Sigmoid colon (tissue), 4 donors: ENCODE data around the gene GABBR1.

Experiments
- EP300 ChIP-seq, 4 donors: sonication (generic); formaldehyde crosslinking; IDR thresholded peaks; one replicate each; pipeline ENCODE4 v1.6.1; 2017; ENCODE audit warnings: antibody characterized with exemption in 4 of 4
- POLR2A ChIP-seq, 2 donors: fragments of 450-650 bp; IDR thresholded peaks; one replicate each; pipeline ENCODE4 v1.6.1; 2016; ENCODE audit warnings: antibody characterized with exemption in 2 of 2, mild to moderate bottlenecking in 2 of 2, moderate library complexity in 2 of 2
- POLR2AphosphoS5 ChIP-seq, 4 donors: sonication (generic); formaldehyde crosslinking; IDR thresholded peaks; one replicate each; pipeline ENCODE4 v1.6.1; 2017; ENCODE audit warnings: antibody characterized with exemption in 4 of 4
- TF ChIP-seq, protein P1 (sequence below), 4 experiments: fragments of 450-650 bp in 3 of 4; fragments of 200-600 bp in 1 of 4; IDR thresholded peaks; one replicate each; pipeline ENCODE4 v1.5.1; 2016 to 2019; ENCODE audit warnings: antibody characterized with exemption in 4 of 4, mild to moderate bottlenecking in 3 of 4, moderate library complexity in 2 of 4

DNA sequence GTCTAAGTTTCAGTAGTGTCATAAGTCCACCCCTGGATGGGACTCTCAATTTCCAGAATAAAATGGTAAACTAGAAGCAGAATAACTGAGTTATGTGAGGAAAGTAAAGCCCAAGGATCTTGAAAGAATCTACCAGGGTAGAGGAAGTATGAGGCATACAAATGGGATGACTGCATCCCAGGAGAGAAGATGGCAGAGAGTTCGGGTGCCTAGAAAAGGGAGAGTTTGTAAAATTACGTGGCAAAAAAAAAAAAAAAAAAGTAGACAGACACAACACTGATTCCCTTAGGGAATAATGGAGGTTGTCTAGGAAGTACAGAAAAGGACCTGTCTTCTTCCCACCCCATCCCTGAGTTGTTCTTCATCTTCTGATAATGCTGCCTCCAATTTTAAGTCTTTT, 3.4 kb downstream of the GABBR1 start:
- TF ChIP-seq, protein P1, sequence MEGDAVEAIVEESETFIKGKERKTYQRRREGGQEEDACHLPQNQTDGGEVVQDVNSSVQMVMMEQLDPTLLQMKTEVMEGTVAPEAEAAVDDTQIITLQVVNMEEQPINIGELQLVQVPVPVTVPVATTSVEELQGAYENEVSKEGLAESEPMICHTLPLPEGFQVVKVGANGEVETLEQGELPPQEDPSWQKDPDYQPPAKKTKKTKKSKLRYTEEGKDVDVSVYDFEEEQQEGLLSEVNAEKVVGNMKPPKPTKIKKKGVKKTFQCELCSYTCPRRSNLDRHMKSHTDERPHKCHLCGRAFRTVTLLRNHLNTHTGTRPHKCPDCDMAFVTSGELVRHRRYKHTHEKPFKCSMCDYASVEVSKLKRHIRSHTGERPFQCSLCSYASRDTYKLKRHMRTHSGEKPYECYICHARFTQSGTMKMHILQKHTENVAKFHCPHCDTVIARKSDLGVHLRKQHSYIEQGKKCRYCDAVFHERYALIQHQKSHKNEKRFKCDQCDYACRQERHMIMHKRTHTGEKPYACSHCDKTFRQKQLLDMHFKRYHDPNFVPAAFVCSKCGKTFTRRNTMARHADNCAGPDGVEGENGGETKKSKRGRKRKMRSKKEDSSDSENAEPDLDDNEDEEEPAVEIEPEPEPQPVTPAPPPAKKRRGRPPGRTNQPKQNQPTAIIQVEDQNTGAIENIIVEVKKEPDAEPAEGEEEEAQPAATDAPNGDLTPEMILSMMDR (IDR thresholded peaks at IDR 0.05), result no peak
- TF ChIP-seq POLR2A (IDR thresholded peaks at IDR 0.05), result no peak
- no peak for TF ChIP-seq EP300 (IDR thresholded peaks at IDR 0.05)
- TF ChIP-seq POLR2AphosphoS5 (IDR thresholded peaks at IDR 0.05), result no peak
